HUDEP-2 (cell line): Measurements from ENCODE around the gene C1orf226.

Source experiments
- DNase-seq, 76 experiments: peaks; one replicate each; lab custom pipeline; 2025; ENCODE audit not compliant: unreplicated experiment in 76 of 76; lab: John Stamatoyannopoulos, UW

C1orf226 gene

GRCh38 chr1:162383516-162383915 is 2.0 kb downstream of the C1orf226 start:
- DNase-seq = no peak

DNA sequence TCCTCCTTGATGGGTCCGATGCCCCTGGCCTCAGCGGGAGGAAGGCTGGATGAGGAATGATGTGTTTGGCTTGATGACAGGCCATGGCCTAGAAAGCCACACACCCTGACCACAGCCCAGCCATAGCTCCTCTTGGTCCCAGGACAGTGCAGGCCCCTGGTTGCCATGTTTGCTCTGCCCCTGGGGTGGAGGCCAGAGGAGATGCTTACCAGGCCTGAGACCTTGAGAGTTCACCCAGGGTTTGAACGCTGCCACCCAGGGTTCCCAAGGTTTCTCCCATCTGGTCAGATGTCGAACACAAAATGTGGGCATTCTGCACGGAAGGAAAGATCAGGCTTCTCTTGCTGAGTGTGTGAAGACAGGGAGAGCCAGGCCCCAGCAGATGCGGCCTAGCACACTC is 2.6 kb downstream of the C1orf226 start:
- no peak for DNase-seq

DNA sequence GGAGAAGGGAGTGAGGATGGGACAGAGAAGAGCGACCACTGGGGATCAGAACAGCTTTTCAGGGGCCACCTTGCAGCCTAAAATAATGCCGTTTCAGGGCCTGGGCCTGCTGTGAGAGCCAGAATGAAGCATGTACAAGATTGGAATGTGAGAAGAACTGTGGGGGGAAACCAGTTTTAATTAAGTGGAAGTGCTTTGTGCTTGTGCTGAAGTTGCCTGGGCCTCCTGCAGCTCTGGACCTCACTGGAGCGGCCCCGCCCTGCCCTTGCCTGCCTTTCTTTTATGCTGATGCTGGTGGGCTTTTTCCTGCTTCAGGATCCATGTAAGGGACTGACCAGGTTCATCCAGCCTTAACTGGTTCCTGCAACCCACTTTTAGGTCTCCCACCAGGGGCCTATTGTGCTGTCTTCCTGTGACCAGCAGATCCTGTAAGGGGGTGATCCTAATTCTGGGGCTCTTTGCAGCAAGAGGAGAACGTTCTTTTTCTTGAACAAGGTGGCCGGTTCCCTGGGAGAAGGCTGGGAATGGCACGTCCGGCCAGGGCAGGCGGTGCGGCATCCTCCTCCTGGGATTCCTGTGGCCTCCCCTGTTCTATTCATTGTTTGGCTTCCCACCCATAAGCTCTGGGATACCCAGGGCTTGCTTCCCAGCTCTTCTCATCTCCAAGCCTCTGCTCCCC is 3.2 kb downstream of the C1orf226 start:
- DNase-seq = no peak

GRCh38 chr1:162385280-162385623 is 3.7 kb downstream of the C1orf226 start:
- DNase-seq = no peak

DNA sequence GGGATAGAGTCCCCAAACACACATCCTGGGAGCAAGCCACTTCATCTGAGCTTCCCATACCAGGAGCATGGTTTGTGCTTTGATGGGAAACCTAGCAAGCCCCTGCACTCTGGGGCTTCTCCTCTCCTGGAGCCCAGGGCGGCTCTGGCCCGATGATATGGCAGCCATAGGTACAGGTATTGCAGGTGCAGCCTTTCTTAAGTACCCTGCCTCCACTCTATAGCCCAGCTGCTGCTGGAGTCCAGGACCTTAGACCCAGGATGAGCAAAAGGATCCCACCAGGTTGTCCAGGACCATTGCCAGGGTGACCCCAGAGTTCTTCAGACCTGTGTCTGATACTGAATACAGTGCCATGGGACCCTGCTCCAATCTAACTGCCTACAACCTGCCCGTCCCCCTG is 4.2 kb downstream of the C1orf226 start:
- no peak for DNase-seq

- DNase-seq = no peak
Observed at GRCh38 chr1:162386292-162387225, 5.0 kb downstream of the C1orf226 start.

DNA sequence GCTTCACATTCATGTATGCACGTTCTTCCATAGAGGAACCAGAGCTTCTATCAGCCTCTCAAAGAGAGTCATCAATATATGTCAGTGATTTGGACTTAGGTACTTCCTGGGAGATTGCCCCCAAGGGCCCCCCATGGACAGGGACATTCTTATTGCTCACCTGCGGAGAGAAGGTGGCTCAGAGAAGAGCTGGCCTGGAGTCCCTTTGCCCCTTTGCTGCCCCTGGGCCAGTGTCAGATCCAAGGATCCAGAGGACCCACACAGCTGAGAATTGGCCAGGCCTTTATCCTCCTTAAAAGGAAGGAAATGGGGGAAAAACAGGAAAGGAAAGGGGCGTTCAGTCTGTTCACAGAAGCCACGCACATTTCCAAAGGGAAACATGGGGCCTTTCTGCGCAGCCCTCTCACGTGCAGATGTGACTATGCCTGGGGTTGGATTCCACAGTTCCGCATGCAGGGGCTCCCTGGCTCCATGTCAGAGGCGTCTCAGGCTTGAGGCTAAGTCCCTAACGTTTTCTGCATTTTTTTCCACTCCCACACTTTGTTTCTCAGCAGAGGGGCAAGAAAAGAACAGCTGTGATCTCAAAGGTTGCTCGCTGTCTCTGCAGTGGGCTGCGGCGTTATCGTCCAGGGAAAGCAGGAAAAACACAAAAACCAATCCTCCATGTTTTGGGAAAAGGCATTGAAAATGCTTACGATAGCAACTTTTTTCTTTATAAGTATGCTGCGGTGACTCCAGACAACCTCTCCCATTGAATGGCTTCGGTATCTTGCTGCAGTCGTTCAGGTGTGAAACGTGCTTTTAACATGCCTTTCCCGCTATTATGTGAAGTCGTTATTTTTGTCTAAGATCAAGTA is 5.9 kb downstream of the C1orf226 start:
- no peak for DNase-seq

DNA sequence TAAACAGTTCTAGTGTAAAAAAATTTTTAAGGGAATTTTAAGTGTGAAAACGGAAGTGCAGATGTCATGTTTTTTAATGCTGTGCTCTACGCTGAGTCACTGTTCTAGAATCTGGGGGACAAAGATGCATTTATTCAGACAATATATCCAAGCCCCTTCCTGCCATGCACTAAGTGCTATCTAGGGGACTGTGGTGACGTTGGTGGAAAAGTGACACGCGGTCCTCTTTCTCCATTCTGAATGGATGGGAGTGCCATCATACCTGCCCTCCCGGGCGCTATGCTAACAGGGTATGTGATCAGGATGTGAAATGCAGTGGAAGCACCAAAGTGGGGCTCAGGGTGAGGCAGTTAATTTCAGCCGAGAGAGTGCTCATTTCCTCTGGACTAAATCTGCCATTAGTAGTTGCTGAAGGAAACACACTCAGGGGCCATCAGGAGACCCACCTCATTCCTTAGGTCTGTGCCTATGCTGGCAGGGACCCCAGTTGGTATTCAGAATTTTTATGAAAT is 6.6 kb downstream of the C1orf226 start:
- no peak for DNase-seq

DNA sequence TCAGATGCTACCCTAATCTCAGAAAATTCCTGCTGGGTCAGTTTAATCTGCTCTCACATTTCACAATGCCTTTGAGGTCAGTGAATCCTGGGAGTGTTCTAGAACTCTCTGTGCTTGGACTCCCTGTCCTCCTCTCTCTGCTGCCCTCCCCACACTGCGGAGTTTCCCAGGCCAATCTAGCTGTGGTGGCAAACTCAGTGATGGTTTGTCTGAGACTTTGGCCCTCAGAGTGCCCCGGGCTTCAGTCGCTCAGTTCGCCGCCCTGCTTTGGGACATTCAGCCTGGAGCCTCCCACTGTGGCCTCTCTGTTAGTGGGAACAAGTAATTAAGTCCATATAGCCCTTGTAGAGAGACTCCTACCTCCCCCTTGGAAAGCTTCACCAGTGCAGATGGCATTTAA is 7.1 kb downstream of the C1orf226 start:
- DNase-seq = no peak

DNA sequence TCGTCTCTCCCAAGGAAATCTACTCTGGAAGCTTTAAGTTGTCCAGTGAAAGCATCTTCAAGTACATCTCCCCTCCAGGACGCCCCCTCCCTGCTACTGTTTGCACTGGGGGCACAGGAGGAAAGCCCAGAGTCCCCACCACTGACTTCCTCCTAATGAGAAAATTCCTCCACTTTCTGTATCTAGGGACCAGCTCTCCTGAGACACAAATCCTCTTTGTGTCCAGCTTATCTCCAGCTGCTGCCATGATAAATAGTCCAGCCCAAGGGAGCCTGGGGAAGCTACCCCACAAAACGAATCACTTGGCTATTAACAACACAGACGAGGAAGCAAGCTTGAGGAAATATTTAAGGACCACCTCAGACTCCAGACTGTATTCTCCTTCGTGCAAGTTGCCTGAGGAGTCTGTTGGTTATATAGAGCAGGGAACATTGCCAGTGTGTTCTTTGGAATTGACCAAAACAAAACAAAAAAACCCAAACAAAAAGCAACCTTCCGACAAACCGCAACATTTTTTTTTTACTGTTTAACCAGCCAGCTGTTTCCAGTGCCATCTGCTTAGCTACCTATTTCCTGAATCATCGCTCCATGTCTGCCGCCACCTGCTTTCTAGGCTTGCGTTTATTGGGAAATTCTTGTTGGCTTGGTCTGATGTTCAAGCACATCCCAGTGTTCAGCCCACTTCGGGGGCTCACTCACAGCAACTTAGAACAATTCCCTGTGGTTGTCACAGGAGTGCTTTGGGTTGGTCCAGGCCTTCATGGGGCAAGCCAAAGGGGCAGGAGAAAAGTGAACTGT is 7.7 kb downstream of the C1orf226 start:
- DNase-seq = no peak

DNA sequence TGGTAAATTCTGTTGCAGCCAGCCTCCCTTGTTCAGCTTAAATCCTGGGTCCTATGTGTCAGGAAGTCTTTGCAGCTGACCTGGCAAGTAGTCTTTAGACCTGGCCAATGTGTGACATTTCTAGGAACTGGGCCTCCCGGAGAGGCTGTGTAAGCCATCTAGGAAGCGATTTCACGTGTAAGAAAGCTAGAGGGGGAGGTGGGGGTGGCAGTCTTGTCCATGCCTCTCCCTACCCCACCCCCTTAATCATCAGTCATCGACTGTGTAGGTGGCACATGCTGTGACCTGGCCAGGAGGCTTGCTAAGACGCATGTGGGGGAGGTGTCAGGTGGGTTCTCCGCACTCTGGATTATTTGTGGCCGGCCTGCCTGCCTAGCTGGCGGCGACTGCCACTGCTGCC is 8.4 kb downstream of the C1orf226 start:
- no peak for DNase-seq

DNA sequence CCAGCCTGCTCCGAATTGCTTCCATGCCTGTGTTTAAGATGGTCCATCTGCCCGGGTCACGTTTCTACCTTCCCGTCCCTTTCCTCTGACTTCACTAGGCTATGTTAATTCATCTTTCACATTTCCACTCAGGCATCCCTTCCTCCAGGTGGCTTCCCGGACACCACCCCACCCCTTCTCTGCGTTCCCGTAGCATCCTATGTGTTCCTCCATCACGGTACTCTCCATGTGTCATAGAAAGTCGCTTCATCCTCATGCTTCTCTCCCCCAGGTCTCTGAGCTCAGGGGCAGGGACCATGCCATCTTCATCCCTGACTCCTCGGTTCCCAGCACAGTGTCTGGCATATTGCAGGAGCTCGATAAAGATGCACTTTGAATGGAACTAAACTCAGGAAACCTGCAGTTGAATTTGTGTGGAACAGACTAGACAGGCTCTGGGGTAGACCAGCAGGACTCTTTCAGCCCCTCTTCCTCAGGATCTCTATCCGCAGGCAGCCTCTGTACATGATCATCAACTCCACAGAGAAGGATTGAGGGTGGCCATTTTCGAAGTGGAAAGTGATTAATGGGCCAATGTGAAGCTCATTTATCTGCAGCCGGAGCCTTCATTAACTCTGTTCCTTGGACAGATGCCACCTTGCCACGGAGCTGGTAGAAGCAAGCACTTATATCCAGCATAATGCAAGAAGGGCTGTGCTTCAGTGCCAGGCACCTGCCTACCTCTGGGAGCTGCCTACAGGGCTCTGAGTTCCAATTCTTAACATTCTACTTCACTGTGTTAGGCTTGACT is 9.1 kb downstream of the C1orf226 start:
- no peak for DNase-seq

DNA sequence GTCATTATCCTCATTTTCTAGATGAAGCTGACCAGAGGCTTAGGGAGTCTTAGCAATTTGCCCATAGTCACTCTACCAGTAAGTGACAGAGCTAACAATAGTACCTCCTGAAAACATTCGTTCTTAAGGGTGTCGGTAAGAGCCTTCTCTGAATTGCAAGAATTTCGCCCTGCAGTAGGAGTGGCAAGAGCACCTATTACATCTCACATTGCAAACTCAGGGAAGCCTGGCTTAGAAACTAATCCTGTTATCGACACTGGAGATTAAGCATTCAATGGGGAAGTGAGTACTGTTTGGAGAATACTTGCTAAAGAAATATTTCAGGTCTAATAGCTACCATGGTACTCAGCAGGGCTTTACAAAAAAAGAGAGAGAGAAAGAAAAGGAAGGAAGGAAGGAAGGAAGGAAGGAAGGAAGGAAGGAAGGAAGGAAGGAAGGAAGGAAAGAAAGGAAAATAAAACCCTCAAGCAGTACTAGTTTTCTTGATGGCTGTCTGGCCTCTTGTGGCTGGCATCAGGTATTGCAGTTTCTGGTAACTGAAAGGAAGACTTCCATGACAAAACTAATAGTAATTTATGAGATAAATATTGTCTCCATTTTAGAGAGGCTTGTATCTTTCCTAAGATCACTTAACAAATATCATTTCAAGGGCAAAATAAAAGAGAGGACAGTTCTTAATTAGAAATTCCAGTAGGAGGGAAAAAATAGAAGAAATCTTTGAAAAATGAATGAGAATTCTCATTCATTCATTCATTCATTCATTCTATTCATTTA is 10.4 kb downstream of the C1orf226 start:
- DNase-seq = peak in 19 of 76 experiments; percentile 4 to 44 (median 22)

DNA sequence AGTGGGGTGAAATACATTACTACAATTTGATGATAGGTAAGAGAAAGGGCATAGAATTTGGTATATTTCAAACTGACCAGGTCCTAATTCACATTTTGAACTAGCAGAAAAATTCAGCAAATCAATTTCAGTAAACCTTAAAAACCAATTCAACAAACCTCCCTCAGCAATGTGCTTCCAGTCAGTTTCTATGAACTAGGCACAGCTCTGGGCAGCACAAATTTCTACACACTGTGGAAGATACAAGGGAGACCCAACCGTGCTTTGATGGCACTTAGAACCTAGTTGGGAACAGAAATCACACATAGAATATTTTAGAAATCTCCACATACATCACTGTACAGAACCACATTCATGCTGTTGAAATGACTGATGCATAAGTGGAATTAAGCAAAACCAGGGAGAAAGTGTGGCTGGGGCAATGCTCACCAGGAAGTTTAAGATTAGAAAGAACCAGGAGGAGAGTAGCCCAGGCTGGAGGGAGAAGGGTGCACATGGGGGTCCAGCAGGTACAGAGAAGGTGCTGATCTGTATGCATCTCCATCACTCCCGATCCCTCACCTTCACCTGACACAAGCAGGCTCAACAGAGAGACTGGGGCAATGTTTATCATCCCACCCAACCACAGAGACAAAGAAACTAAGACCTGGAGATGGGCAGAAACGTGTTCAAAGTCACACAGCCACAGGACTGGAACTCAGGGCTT is 14.8 kb downstream of the C1orf226 start:
- DNase-seq = no peak

DNA sequence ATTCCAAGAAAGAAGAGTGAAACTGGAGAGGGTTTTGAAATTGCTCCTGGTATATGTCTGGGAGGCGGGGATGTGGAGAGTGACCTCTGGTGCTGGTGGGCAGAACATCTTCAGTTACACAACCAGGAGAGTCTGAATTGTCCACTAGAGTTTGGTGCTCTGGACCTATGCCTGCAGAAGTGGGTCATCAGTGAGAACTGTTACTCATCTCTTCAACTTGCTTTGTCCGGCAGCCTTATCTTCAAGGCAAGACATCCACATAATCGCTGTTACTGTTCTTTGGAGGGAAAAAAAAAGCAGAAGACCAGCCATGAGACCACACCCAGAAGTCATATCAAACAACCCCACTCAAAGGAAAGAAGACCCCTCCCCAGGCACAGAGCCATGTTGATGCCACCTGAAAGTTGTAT is 15.5 kb downstream of the C1orf226 start:
- DNase-seq = peak in 14 of 76 experiments; percentile 4 to 46 (median 18)

GRCh38 chr1:162397943-162398560 is 16.5 kb downstream of the C1orf226 start:
- DNase-seq = no peak

- no peak for DNase-seq
Observed at GRCh38 chr1:162398999-162399580, 17.6 kb downstream of the C1orf226 start.
